SH-SY5Y (cell line): ENCODE measurements around the gene HCRTR1.

Experiments used
- GATA2 ChIP-seq: IDR thresholded peaks from 2 replicates; pipeline ENCODE4 v1.6.1; 2011; ENCODE audit warnings: mild to moderate bottlenecking, low read depth, low read length
- GATA3 ChIP-seq: IDR thresholded peaks from 2 replicates; pipeline ENCODE4 v1.6.1; 2011; ENCODE audit warnings: low read depth, mild to moderate bottlenecking, low read length, moderate library complexity

GRCh38 chr1:31602081-31602480 lies 15.4 kb upstream of the HCRTR1 start:
- TF ChIP-seq GATA2 (no peak), GATA3 (no peak)
